ENCODE results near the gene CYP27B1.
A peak's percentile ranks its signal among the peaks of the same experiment; 100 is the strongest.

Gene CYP27B1

GRCh38 chr12:57771873-57772428 lies 5.1 kb upstream of the CYP27B1 start, which contains the start of gene METTL1:
Gene METTL1 (minus strand): TSS chr12:57772105. CDS start chr12:57772083, 22 bp downstream.
- H3K4me3 ChIP-seq (ENCODE audit: low read depth, low read length) = peak within 1 kb of the TSS; percentile 99
- TF ChIP-seq CTCF (IDR thresholded peaks at IDR 0.05; ENCODE audit: insufficient read depth, low read length, missing control alignments) = no peak
- CTCF ChIA-PET = interaction anchor here (0.8 to 4.2 kb wide), 7 partner anchors 9 to 126 kb away, joined by 3 to 31 read pairs (median 4); partner anchors contain the start of gene TSFM
- peak; percentile 73 for DNase-seq (ENCODE audit: low read depth, low spot score)
- POLR2A ChIA-PET = interaction anchor here (0.5 to 1.2 kb wide), 8 partner anchors 11 to 124 kb away, joined by 3 to 5 read pairs (median 4); partner anchors contain the start of genes CDK4, TSFM and TSPAN31

DNA sequence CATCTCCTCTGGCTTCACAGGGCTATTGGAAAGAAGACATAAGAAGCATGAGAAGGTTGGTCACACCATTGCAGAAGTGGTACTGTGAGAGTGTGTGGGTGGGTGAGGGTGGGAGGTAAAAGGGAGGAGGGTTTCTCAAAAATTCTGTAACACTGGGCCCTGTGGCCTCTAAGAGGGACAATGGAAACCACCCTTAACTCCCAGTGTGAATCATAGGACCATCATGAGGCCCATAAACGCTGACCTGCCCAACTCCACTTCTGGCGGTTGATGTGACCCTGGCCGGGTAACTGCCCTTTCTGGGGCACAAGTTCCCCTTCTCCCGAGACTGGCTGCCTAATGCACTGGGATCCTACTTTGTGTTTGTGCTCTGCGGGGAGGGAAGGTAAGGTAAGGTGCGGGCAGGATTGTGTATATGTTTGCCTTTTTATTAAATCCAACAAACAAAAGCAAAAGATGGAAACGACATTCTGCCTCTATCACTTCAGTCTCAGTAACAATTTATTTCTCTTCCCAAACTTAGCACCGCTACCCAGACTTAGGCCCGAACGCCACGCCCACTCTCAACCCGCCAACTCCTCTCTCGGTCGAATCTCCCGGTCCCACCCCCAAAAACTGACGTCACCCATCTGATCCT lies 4.5 kb upstream of the CYP27B1 start:
- no peak for TF ChIP-seq CTCF (IDR thresholded peaks at IDR 0.05; ENCODE audit: insufficient read depth, low read length, missing control alignments)
- peak overlapping the region; percentile 99 for H3K4me3 ChIP-seq (ENCODE audit: low read depth, low read length)
- ChIA-PET POLR2A (interaction anchor here (0.5 to 0.9 kb wide), 4 partner anchors 19 to 93 kb away, joined by 3 to 5 read pairs (median 4); partner anchors contain the start of gene CDK4), CTCF (interaction anchor here (0.8 to 4.2 kb wide), 8 partner anchors 10 to 127 kb away, joined by 3 to 31 read pairs (median 4); partner anchors contain the start of gene TSFM)
- DNase-seq (ENCODE audit: low read depth, low spot score) = peak; percentile 31

DNA sequence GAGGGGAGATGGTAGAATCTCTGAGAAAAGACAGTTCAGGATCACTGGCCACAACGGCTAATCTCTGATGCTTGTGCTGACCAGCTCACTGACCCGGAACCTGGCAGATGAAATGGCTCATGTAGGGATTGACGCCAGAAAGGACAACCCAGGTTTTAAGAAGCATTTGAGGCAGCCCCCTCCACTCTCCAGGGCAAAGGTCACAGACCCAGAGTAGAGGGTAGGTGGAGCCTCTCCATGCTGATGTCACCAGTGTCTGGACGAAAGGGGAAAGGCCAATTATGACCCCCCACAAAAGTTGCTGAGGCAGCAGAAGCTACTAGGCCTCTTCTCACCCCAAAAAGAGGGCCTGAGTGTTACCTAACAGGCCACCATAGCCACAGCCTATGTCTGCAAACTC lies 3.9 kb upstream of the CYP27B1 start:
- POLR2A ChIA-PET = no interaction called here
- DNase-seq (ENCODE audit: low read depth, low spot score) = no peak
- TF ChIP-seq CTCF (IDR thresholded peaks at IDR 0.05; ENCODE audit: insufficient read depth, low read length, missing control alignments) = no peak
- H3K4me3 ChIP-seq (ENCODE audit: low read depth, low read length) = no peak overlapping the region
- CTCF ChIA-PET = interaction anchor here (0.9 to 1.7 kb wide), 3 partner anchors 9 to 14 kb away, joined by 4 to 8 read pairs (median 4); partner anchors contain the start of gene TSFM

GRCh38 chr12:57769594-57769993 lies 2.7 kb upstream of the CYP27B1 start:
- POLR2A ChIA-PET = no interaction called here
- CTCF ChIA-PET = interaction anchor here (1.7 kb wide), 1 partner anchor 13 kb away, joined by 8 read pairs; no protein-coding TSS in a partner anchor

DNA sequence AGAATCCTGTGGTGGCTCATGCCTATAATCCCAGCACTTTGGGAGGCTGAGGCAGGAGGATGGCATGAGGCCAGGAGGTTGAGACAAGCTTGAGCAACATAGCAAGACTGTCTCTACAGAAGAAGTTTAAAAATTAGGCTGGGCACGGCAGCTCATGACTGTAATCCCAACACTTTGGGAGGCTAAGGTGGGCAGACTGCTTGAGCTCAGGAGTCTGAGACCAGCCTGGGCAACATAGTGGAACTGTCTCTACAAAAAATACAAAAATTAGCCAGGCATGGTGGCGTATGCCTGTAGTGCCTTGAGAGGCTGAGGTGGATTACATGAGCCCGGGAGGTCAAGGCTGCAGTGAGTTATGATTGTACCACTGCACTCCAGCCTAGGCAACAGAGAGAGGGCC lies 998 bp upstream of the CYP27B1 start:
- DNase-seq (ENCODE audit: low read depth, low spot score) = no peak
- no peak overlapping the region for H3K4me3 ChIP-seq (ENCODE audit: low read depth, low read length)
- TF ChIP-seq CTCF (IDR thresholded peaks at IDR 0.05; ENCODE audit: insufficient read depth, low read length, missing control alignments) = no peak
- CTCF ChIA-PET = interaction anchor here (0.6 to 5.4 kb wide), 7 partner anchors 9 to 176 kb away, joined by 3 to 44 read pairs (median 5); partner anchors contain the start of gene TSFM
- POLR2A ChIA-PET = no interaction called here

More at GRCh38 chr12:57769594-57769993, 2.7 kb upstream of the CYP27B1 start:
- no peak overlapping the region for H3K4me3 ChIP-seq (ENCODE audit: low read depth, low read length)
- no peak for DNase-seq (ENCODE audit: low read depth, low spot score)
- TF ChIP-seq CTCF (IDR thresholded peaks at IDR 0.05; ENCODE audit: insufficient read depth, low read length, missing control alignments) = no peak

DNA sequence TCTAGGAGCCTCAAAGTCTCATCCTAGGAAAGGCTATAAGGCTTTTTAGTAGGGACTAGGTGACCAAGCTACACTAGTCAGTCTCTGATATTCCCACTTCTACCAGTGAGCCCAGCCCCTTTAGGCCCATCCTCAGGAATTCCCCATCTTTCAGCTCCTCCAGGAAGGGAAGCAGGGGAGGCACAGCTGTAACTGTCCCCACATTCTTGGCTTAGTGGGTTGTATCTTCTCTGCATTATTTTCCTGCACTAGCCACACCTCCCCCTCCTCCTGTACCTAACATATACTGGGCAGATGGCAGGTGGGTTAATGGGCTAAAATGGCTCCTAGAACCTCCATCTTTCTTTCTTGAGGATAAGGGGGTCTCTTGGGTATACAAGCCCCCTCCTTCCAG lies 424 bp upstream of the CYP27B1 start:
- ChIA-PET CTCF (interaction anchor here (0.6 to 5.4 kb wide), 9 partner anchors 8 to 176 kb away, joined by 3 to 44 read pairs (median 4); partner anchors contain the start of gene TSFM), POLR2A (no interaction called here)
- no peak for TF ChIP-seq CTCF (IDR thresholded peaks at IDR 0.05; ENCODE audit: insufficient read depth, low read length, missing control alignments)
- no peak overlapping the region for H3K4me3 ChIP-seq (ENCODE audit: low read depth, low read length)
- no peak for DNase-seq (ENCODE audit: low read depth, low spot score)

Measured in AG04449 (cell line).